Adipocyte (in vitro differentiated cells): Measurements from ENCODE around the gene HOXD4.

Experiments used
- DNase-seq: peaks from one replicate; pipeline ENCODE4 v3.0.0-alpha.2; 2015; ENCODE audit warnings: low read depth
- H3K27me3 ChIP-seq: replicated peaks from 2 replicates; pipeline ENCODE4 v1.7.0; 2013; ENCODE audit warnings: mild to moderate bottlenecking, low read length, moderate library complexity; ENCODE audit not compliant: control insufficient read depth, insufficient read depth
- H3K36me3 ChIP-seq: 2 replicates; pipeline ENCODE4 v1.7.0; 2013; ENCODE audit warnings: low read length, mild to moderate bottlenecking, moderate library complexity; ENCODE audit not compliant: control insufficient read depth, insufficient read depth, severe bottlenecking
- H3K4me1 ChIP-seq: 2 replicates; pipeline ENCODE4 v1.7.0; 2013; ENCODE audit warnings: mild to moderate bottlenecking, low read length, moderate library complexity; ENCODE audit not compliant: control insufficient read depth, insufficient read depth
- H3K4me3 ChIP-seq: 2 replicates; pipeline ENCODE4 v1.7.0; 2013; ENCODE audit warnings: mild to moderate bottlenecking, low read length, moderate library complexity
- H3K9ac ChIP-seq: 2 replicates; pipeline ENCODE4 v1.7.0; 2013; ENCODE audit warnings: mild to moderate bottlenecking, low read length, moderate library complexity
- H3K9me3 ChIP-seq: 2 replicates; pipeline ENCODE4 v1.7.0; 2013; ENCODE audit warnings: mild to moderate bottlenecking, low read length, moderate library complexity; ENCODE audit not compliant: control insufficient read depth

HOXD4 gene

GRCh38 chr2:176115883-176116813 is 35.2 kb upstream of the HOXD4 start, which contains the start of gene HOXD10:
TSS of gene HOXD10 (plus strand) at chr2:176116778. CDS start at chr2:176116834, 56 bp downstream.
- DNase-seq = no peak
- peak within 1 kb of the TSS; percentile 73 for H3K4me3 ChIP-seq
- peaks cover 9% of the 10 kb centered on the region for H3K9me3 ChIP-seq
- peak within 1 kb of the TSS; percentile 62 for H3K9ac ChIP-seq
- H3K36me3 ChIP-seq = no peaks in the 10 kb centered on the region
- peaks cover 92% of the 10 kb centered on the region for H3K27me3 ChIP-seq
- H3K4me1 ChIP-seq = peaks cover 5% of the 10 kb centered on the region

DNA sequence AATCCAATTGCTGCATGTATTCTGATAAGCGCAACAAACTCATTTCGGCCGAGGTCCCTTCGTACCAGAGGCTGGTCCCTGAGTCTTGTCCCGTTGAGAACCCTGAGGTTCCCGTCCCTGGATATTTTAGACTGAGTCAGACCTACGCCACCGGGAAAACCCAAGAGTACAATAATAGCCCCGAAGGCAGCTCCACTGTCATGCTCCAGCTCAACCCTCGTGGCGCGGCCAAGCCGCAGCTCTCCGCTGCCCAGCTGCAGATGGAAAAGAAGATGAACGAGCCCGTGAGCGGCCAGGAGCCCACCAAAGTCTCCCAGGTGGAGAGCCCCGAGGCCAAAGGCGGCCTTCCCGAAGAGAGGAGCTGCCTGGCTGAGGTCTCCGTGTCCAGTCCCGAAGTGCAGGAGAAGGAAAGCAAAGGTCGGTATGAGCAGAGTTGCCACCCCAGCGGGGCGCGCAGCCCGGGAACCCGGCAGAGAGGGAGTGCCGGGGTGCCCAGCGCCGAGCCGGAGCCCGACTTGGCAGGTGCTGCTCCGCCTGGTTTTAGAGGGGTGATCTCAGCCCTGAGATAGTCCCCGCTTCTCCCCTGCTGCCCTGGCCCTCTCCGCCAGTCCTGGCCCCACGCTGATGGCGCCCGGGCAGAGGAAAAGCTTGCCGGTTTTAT is 34.1 kb upstream of the HOXD4 start:
- Histone ChIP-seq H3K4me3 (peak overlapping the region; percentile 73), H3K4me1 (peaks cover 5% of the 10 kb centered on the region), H3K9me3 (peaks cover 9% of the 10 kb centered on the region), H3K9ac (no peak overlapping the region), H3K36me3 (no peaks in the 10 kb centered on the region), H3K27me3 (peaks cover 86% of the 10 kb centered on the region)
- no peak for DNase-seq

DNA sequence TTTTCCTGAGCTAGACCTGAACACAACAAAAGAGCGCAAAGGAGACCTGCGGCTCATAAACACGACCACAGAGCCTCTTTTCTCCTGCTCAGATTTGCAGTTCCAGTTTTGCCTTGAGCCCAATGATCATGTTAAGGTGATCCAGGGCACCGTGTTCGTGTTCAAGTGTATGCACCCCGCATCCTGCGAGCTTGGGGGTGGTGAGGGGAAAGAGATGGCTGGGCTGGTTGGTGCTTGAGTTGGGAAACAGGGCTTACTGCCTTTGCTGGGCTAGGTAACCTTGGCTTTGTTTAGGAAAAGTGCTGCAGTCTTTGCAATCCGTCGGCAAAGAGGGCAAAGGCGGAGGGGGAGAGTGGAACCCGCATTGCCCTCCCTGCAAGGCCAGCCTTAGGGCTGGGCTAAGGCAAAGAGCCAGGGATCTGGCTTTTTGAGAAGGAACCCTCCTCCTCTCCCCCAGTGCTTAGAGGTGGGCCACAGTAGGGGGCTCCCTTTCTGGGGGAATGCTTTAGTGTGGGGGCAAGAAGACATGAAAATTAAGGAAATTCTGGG is 33.5 kb upstream of the HOXD4 start:
- DNase-seq = no peak
- H3K9me3 ChIP-seq = peaks cover 9% of the 10 kb centered on the region
- peaks cover 5% of the 10 kb centered on the region for H3K4me1 ChIP-seq
- peaks cover 80% of the 10 kb centered on the region for H3K27me3 ChIP-seq
- no peak overlapping the region for H3K4me3 ChIP-seq
- H3K36me3 ChIP-seq = no peaks in the 10 kb centered on the region
- no peak overlapping the region for H3K9ac ChIP-seq

- H3K36me3 ChIP-seq = no peaks in the 10 kb centered on the region
- peaks cover 5% of the 10 kb centered on the region for H3K4me1 ChIP-seq
- H3K27me3 ChIP-seq = peaks cover 72% of the 10 kb centered on the region
- no peak overlapping the region for H3K4me3 ChIP-seq
- DNase-seq = no peak
- H3K9me3 ChIP-seq = peaks cover 9% of the 10 kb centered on the region
- H3K9ac ChIP-seq = no peak overlapping the region
Observed at GRCh38 chr2:176118601-176119339, 32.6 kb upstream of the HOXD4 start.

- peaks cover 9% of the 10 kb centered on the region for H3K9me3 ChIP-seq
- peaks cover 56% of the 10 kb centered on the region for H3K27me3 ChIP-seq
- H3K4me3 ChIP-seq = no peak overlapping the region
- H3K9ac ChIP-seq = no peak overlapping the region
- peaks cover 5% of the 10 kb centered on the region for H3K4me1 ChIP-seq
- no peak for DNase-seq
- H3K36me3 ChIP-seq = no peaks in the 10 kb centered on the region
Observed at GRCh38 chr2:176120364-176121189, 30.8 kb upstream of the HOXD4 start.

DNA sequence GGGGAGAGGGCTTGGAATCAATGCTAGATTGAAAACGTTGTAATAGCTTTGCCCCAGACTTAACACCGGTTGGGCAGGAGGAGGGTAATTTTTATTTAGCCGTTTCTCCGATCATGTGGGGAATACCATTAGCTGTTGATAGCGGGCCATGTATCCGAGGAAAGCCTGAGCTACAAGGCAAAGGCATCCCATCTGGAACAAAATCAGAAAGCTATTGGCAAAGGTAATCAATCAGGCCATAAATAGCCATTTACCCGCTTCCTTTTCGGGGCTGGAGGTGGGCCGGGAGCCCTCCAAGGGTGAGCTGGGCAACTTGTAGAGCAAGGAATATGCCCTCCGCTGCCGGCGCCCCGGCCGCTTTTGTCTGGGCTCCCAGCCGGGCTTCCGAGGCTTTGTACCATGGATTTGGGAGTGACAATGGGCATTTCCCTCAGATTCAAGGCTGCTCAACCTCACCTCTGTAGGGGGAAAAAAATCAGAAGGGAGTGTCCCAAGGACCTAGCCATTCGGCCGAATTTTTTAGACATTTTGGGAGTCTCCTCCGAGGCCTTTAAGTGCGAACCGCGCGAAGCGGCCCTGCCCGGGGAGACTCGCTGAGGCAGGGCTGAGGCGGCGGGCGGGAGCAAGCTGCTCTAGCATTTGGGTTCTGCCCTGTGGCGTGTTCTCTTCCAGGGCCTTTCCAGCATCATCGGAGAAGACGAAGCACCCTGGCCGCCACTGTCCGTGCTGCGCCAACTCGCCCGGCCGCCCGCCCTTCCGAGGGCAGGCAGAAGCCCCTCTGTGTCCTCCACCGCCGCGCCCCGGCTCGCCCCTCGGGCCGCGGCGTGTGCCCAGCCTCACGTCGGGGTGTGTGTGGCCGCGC is 29.9 kb upstream of the HOXD4 start:
- H3K9me3 ChIP-seq = peaks cover 9% of the 10 kb centered on the region
- H3K36me3 ChIP-seq = no peaks in the 10 kb centered on the region
- peaks cover 49% of the 10 kb centered on the region for H3K27me3 ChIP-seq
- no peak for DNase-seq
- peaks cover 5% of the 10 kb centered on the region for H3K4me1 ChIP-seq
- peak overlapping the region; percentile 89 for H3K4me3 ChIP-seq
- peak overlapping the region; percentile 86 for H3K9ac ChIP-seq

- Histone ChIP-seq H3K27me3 (peaks cover 44% of the 10 kb centered on the region), H3K4me3 (peak overlapping the region; percentile 89), H3K36me3 (no peaks in the 10 kb centered on the region), H3K4me1 (peaks cover 3% of the 10 kb centered on the region), H3K9me3 (peaks cover 4% of the 10 kb centered on the region), H3K9ac (peak overlapping the region; percentile 86)
- no peak for DNase-seq
Observed at GRCh38 chr2:176122052-176122682, 29.2 kb upstream of the HOXD4 start.

DNA sequence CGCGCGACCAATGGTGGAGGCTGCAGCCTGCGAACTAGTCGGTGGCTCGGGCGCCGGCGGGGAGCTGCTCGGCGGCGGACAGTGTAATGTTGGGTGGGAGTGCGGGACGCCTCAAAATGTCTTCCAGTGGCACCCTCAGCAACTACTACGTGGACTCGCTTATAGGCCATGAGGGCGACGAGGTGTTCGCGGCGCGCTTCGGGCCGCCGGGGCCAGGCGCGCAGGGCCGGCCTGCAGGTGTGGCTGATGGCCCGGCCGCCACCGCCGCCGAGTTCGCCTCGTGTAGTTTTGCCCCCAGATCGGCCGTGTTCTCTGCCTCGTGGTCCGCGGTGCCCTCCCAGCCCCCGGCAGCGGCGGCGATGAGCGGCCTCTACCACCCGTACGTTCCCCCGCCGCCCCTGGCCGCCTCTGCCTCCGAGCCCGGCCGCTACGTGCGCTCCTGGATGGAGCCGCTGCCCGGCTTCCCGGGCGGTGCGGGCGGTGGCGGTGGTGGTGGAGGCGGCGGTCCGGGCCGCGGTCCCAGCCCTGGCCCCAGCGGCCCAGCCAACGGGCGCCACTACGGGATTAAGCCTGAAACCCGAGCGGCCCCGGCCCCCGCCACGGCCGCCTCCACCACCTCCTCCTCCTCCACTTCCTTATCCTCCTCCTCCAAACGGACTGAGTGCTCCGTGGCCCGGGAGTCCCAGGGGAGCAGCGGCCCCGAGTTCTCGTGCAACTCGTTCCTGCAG is 28.5 kb upstream of the HOXD4 start, which contains the start of gene HOXD9:
HOXD9 (plus strand) TSS at position 37 of the 728 bp plus-strand sequence; CDS start at position 87, 50 bp downstream.
- peaks cover 7% of the 10 kb centered on the region for H3K4me1 ChIP-seq
- peak within 1 kb of the TSS; percentile 89 for H3K4me3 ChIP-seq
- H3K9ac ChIP-seq = peak within 1 kb of the TSS; percentile 86
- peaks cover 4% of the 10 kb centered on the region for H3K9me3 ChIP-seq
- peaks cover 37% of the 10 kb centered on the region for H3K27me3 ChIP-seq
- no peak for DNase-seq
- H3K36me3 ChIP-seq = no peaks in the 10 kb centered on the region
